K562 (cell line): Measurements from ENCODE around the gene RUSC1. TPM values are rescaled to one million over a fixed set of nuclear protein-coding genes. Genes with fewer than 3 reads are reported as not detected.

Source experiments
- BMI1 ChIP-seq: fragments of 150-350 bp; IDR thresholded peaks from 2 replicates; pipeline ENCODE4 v1.6.1; 2014; ENCODE audit warnings: low read length
- CTCFL ChIP-seq: IDR thresholded peaks from 2 replicates; pipeline ENCODE4 v1.6.1; 2011; ENCODE audit warnings: borderline replicate concordance, low read depth, mild to moderate bottlenecking, moderate library complexity, low read length; ENCODE audit not compliant: insufficient read depth, poor library complexity, severe bottlenecking
- FOXP1 ChIP-seq: sonication (generic); formaldehyde crosslinking; IDR thresholded peaks from 2 replicates; pipeline ENCODE4 v1.8.0; 2022; ENCODE audit warnings: mild to moderate bottlenecking, missing genetic modification reagents
- GABPB2 ChIP-seq: fragments of 250-450 bp; sonication (Bioruptor Pico); conservative IDR thresholded peaks from 2 replicates; pipeline ENCODE4 v1.5.1; 2021; ENCODE audit warnings: mild to moderate bottlenecking
- HMGN3 ChIP-seq: IDR thresholded peaks from 2 replicates; pipeline ENCODE4 v1.6.1; 2011; ENCODE audit warnings: borderline replicate concordance, low read depth, mild to moderate bottlenecking, mixed read lengths, low read length; ENCODE audit not compliant: insufficient read length; ENCODE audit errors: extremely low read depth
- NUFIP1 ChIP-seq: fragments of 450-650 bp; IDR thresholded peaks from 2 replicates; pipeline ENCODE4 v1.6.1; 2018; ENCODE audit not compliant: partially characterized antibody
- RAD21 ChIP-seq, 2 experiments: fragments of 250-450 bp in 1 of 2; fragments of 450-650 bp in 1 of 2; sonication (Bioruptor Pico) in 1 of 2; formaldehyde crosslinking in 1 of 2; IDR thresholded peaks in 1 of 2; conservative IDR thresholded peaks in 1 of 2; 2 replicates each; pipeline versions ENCODE4 v1.4.0 to v1.8.0; 2020 to 2022; ENCODE audit warnings: mild to moderate bottlenecking in 2 of 2, moderate library complexity in 1 of 2
- RBFOX2 ChIP-seq: fragments of 200-400 bp; formaldehyde crosslinking; IDR thresholded peaks from 2 replicates; pipeline ENCODE4 v1.6.1; 2017; ENCODE audit warnings: low read depth, mild to moderate bottlenecking, low read length, moderate library complexity
- SIRT6 ChIP-seq: IDR thresholded peaks from one replicate; pipeline ENCODE4 v1.6.1; 2012; ENCODE audit warnings: low read depth, mild to moderate bottlenecking, control low read depth, inconsistent platforms, low read length, moderate library complexity
- SMARCB1 ChIP-seq: IDR thresholded peaks from 2 replicates; pipeline ENCODE4 v1.6.1; 2011; ENCODE audit warnings: improper control_type of control experiment, low read depth; ENCODE audit not compliant: insufficient read length
- TRIM28 ChIP-seq: fragments of 450-650 bp; IDR thresholded peaks from 2 replicates; pipeline ENCODE4 v1.6.1; 2017
- ZNF134 ChIP-seq: fragments of 250-450 bp; sonication (Bioruptor Pico); conservative IDR thresholded peaks from 2 replicates; pipeline ENCODE4 v1.4.0; 2020
- ZNF518B ChIP-seq: fragments of 250-450 bp; sonication (Bioruptor Pico); IDR thresholded peaks from 2 replicates; pipeline ENCODE4 v1.5.0; 2021; ENCODE audit warnings: mild to moderate bottlenecking, moderate library complexity
- polyA plus RNA-seq, 8 experiments: library from polyadenylated mRNA; depleted of rRNA in 4 of 8; stranded (reverse) in 5 of 8; unstranded in 3 of 8; fragments of >200 nt; fragmentation: Nextera tagmentation in 2 of 8; fragmentation: Illumina TruSeq in 1 of 8; extraction: Ambion mirVana in 2 of 8; extraction: Trizol in 1 of 8; gene quantifications; 2 replicates each; pipeline versions ENCODE4 v1.2.1 to v1.2.3, GENCODE V29; 2011 to 2014; ENCODE audit warnings: inconsistent platforms in 1 of 8, missing spikeins in 1 of 8
- total RNA-seq, 7 experiments: library from RNA; depleted of rRNA in 6 of 7; stranded (reverse); fragments of >200 nt in 6 of 7; fragmentation: Illumina TruSeq in 2 of 7; extraction: Trizol in 2 of 7; gene quantifications; 2 replicates each; pipeline versions ENCODE4 v1.2.1 to v1.2.3, GENCODE V29; 2011 to 2021; ENCODE audit warnings: low replicate concordance in 1 of 7
- TF ChIP-seq, protein P1 (sequence below): fragments of 250-450 bp; sonication (Bioruptor Pico); IDR thresholded peaks from 2 replicates; pipeline ENCODE4 v1.5.0; 2021; ENCODE audit warnings: mild to moderate bottlenecking, borderline replicate concordance

Gene RUSC1
- total and polyA plus RNA-seq, 9 of the 15 experiments (the other 6 are each of a cell fraction or from before 2014, with no cell fraction given), result 5.7 to 68.3 (median 33.6) TPM

GRCh38 chr1:155324717-155325602 lies 4.3 kb downstream of the RUSC1 start (continued):
- peak; percentile 81 for TF ChIP-seq CTCFL
- TF ChIP-seq GABPB2 (CRISPR knock-in tag), result no peak
- TF ChIP-seq NUFIP1, result no peak
- TF ChIP-seq RBFOX2, result peak; percentile 43; the same call in 1 of the 2 replicates
- TF ChIP-seq SIRT6, result no peak
- TF ChIP-seq, protein P1, sequence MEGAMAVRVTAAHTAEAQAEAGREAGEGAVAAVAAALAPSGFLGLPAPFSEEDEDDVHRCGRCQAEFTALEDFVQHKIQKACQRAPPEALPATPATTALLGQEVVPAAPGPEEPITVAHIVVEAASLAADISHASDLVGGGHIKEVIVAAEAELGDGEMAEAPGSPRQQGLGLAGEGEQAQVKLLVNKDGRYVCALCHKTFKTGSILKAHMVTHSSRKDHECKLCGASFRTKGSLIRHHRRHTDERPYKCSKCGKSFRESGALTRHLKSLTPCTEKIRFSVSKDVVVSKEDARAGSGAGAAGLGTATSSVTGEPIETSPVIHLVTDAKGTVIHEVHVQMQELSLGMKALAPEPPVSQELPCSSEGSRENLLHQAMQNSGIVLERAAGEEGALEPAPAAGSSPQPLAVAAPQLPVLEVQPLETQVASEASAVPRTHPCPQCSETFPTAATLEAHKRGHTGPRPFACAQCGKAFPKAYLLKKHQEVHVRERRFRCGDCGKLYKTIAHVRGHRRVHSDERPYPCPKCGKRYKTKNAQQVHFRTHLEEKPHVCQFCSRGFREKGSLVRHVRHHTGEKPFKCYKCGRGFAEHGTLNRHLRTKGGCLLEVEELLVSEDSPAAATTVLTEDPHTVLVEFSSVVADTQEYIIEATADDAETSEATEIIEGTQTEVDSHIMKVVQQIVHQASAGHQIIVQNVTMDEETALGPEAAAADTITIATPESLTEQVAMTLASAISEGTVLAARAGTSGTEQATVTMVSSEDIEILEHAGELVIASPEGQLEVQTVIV, result no peak
- TF ChIP-seq RAD21 (CRISPR knock-in tag; conservative IDR thresholded peaks at IDR 0.05 in 1 of 2, IDR thresholded peaks at IDR 0.05 in 1 of 2), result peak; percentile 20 to 42; a peak in 2 of 4 replicates
- TF ChIP-seq FOXP1 (CRISPR knock-in tag), result no peak
- TF ChIP-seq ZNF134 (CRISPR knock-in tag), result 0 out of 2 replicates have a peak, but pooled peaks have one; percentile 11
- no peak for TF ChIP-seq ZNF518B
- TF ChIP-seq BMI1, result no peak
- TF ChIP-seq HMGN3, result peak; percentile 33
- TF ChIP-seq SMARCB1, result no peak
- no peak for TF ChIP-seq TRIM28
